HG03432 (cell line): Measurements from ENCODE around the gene NCKAP5.

Source experiments
- ATAC-seq: cut with Tn5 transposase; IDR thresholded peaks from one replicate; pipeline ENCODE4 v1.9.1; 2021; ENCODE audit warnings: mild to moderate bottlenecking, moderate library complexity; ENCODE audit not compliant: unreplicated experiment

The NCKAP5 gene

DNA sequence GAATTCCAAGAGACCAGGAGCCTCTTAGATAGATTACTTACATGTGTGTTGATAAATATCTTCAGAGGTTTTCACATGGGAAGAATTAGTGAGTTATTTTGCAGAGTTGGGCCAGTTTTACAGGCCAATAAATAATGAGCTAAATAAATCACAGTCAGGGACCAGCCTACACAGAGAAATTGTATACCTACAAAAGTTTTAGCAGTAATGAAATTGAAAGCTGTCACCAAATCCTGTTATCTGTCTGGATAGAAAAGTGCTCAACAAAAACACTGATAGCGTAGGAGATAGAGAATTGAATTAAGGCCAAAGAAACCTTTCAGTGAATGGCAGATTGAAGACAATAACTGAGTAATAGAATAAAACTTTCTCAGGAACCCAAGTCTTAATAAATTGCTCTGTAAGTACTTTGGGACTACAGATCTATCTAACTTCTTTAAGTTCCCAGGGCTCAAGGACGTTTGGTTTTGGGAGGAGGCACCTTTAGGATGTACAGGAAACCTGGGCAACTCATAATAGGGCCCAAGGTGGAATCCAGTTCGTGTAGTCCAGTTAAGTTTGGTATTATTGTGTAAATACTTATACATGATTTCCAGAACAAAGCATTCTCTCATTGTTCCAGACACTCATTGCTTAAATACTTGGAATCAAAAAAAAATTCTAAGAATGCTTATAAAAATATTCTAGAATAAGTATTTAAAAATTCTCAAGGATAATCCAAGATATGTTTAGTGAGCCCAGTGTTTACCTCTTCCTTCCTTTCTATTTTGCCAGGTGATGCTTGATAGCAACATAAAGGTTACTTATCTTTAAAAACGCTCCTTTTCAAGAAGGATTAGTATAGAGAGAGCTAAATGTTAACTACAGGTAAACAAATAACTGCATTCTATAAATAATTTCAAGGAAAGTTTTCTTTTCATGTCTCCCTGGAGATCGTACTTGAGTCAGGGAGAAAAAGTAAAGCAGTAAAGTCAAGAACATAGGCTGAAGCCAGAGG lies 134.5 kb downstream of the NCKAP5 start:
- ATAC-seq, result no peak

DNA sequence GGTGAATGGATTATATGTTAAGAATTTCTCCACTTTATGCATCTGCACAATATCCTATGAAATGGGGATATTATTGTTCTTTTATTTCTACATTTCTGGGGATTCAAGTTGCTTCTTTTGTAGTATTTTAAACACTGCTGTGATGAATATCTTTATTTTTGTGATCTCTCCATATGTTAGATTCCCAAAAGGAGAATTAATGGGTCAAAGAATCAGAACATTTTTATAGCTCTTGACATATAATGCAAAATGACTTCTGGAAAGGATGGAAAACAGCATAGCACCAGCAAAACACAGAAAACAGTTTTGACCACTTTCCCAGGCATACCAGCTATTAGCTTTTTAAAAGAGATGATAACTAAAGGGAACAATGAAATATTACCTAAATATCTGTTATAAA lies 135.5 kb downstream of the NCKAP5 start:
- ATAC-seq, result no peak

DNA sequence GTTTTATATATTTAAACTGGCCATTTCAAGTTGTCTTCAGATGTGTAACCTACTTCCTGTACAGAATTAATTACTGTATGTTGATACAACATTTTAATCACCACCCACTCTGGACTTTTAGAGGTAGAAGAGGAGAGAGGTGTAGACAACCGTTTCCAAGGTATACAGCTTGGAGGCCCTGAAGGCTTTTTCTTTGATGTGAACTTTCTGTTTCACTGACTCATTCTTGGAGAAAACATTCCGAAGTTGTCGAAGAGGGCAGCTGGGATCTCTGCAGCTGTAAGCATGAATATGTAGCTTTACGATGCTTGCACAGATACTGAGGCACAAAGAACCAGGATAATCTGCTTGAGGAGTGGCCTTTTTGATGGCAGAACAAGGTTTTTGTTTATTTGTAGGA lies 137.0 kb downstream of the NCKAP5 start:
- ATAC-seq, result no peak

DNA sequence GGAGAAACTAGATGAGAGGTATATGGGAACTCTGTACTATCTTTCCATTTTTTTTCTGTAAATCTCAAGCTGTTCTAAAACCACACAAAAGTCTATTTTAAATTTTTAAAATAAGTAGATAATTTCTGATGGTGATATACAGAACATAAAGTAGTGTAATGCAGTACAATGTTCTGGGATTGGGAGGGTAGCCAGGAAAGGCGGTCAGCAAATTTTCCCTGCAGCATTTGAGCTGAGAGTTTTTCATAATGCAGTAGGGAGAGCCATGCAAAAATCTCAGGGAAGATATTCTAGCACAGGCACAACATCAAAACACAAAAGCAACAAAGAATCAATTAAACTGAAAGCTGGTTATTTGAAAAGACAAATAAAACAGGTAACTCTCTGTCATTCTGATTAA lies 141.5 kb downstream of the NCKAP5 start:
- ATAC-seq, result no peak

DNA sequence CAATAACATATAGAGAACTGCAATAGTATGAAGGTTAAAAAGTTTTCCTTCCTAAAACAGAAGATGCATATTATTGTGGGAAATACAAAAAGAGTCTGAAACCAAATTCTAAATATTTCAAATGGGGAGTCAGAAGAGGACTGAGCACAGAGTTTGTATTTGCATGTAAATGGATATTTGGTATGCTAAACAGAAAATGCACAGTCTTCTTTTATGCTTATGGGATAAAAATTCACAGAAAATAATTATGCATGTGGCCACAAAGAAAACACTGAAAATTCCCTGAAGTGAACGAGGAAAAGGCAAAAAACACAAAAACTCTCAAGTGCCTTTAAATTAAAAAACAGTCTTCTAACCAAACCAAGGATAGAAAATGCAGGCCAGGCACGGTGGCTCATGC lies 142.7 kb downstream of the NCKAP5 start:
- no peak for ATAC-seq

DNA sequence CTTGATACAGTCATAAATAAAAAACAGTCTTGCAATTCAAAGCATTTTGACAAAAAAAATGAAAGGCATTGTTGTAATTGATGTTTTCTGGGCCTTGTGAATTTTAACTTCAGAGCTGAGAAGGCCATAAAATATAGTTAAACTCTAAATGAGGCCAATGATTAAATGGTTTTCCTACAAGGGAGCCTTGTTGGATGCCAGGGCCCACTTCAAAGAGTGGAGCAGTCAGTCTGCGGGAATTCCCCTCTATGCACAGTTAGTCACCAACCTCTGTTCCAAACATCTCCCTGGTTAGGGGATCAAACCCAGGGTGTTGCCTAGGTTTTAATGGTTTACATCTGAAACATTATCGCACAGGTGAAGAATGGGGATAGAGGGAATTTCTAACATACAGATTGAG lies 143.4 kb downstream of the NCKAP5 start:
- ATAC-seq, result no peak

DNA sequence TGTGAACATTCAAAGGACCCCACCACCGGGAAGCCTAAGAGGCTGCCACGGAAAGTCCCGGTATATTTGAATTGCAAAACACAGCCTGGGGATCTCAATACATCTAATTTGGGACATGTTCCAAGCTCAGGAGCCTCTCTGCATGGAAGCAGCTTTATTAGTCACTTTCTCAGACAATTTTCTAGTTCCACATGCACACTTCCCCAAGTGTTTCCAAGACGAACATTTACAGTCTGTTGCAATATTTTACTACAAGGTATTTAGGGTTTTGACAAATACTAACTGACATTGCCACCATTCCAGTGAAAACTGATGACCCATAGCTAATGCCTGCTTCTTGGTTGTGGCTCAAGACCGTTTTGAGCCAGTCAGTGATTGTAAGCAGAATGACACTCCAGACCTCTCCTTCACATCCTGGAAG lies 145.3 kb downstream of the NCKAP5 start:
- ATAC-seq, result no peak

DNA sequence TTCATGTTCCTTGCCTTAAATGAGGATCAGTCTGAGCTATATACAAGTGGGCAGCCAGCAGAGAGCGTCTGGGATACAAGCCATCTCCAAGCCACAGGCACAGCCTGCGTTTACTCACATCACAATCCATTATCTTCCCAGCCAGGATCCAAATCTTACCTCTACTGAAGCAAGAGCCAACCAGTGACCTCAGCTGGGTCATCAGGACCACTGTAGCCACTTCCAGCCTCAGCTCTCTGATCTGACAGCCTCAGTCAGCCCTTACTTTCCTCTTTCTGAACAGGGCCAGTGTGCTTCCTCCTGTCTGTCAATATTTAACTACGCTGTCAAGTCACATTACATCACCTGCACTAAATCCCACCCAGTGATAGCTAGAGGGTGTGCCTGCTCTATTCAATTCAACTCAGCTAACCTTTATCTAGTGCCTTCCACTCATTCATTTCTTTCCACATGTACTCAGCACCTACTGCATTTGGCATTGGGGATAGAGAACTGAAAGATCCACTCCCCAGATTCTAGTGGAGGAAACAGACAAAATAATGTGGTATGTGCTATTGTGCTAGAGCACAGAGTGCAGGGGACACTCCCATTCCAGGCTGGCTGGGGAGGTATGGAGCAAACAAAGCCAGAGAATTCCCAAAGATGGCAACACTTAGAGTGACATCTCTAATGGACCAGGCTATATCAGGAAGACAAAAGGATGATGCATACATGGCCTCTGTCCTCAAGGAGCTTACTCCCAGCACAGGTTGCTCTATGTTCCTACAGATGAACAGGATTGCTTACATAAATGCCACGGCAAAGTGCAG lies 146.5 kb downstream of the NCKAP5 start:
- ATAC-seq, result peak; percentile 92

DNA sequence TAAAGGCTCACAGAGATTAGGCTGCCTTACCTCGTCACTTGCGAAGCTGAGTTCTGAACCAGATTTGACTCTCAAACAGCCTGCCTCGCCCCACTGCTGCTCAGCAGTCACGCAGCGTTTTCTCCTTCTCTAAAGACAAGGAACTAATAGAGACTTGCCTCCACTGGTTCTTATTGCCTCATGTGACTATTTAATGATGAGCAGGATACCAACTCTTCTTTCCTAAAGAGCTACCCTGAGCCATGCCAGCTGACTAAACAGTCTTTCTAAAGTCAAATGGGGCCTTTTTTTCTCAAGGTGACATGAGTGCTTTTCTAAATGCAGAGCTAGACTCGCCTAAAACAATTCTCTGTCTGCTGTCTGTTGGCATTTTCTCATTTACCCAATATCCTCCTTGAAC lies 147.5 kb downstream of the NCKAP5 start:
- ATAC-seq, result no peak

DNA sequence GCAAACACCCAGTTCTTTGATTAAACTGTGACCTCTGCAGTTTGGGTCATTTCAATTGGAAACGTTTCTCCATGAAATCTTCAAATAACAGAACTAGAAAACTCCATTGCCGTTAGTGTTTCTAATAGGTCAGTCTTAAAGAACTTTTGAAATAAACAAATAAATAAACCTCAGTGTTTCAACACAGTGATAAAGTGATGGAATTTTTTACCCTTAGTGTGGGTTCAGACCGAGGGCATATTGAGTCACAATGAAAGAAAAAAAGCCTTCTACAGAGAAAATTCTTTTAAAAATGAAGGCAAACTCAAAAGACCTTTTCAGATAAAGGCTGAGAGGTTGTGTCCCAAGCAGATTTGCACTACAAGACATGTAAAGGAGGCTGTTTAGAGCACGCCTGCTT lies 149.6 kb downstream of the NCKAP5 start:
- ATAC-seq, result no peak

DNA sequence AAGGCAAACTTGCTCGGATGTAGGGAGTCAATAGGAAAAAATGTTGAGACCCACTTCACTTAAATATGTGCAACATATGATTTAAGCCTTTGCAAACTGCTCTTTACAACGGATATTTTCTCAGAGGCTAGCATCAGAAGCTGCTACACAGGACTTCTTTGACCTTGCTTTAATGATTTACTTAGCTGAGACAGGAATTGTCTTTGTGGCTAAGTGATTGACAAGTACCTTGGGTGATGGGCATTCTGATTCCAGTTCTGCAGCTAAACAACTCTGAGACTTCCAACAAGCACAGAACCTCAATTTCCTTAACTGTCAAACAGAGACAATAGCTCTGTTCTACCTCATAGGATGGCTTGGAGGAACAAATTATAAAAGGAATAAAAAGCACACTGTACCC lies 150.2 kb downstream of the NCKAP5 start:
- peak; percentile 48 for ATAC-seq

DNA sequence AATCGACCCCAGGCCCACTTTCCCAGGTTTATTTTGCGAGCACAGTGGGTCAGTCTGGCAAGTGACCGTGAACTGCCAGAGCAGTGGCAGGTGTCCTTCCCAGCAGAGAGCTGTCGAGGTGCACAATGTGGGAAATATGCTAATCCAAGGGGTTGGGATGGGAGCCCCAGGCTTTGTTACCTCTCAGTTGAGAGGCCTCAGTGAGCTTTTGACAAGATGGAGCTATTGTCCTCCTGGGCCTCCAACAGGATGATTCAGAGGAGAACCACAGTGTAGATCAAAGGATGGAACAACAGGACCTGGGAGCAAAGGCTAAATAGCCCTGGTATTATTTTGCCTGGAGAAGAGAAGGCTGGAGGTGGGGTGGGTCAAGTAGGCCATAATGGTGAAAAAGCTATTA lies 150.8 kb downstream of the NCKAP5 start:
- no peak for ATAC-seq

DNA sequence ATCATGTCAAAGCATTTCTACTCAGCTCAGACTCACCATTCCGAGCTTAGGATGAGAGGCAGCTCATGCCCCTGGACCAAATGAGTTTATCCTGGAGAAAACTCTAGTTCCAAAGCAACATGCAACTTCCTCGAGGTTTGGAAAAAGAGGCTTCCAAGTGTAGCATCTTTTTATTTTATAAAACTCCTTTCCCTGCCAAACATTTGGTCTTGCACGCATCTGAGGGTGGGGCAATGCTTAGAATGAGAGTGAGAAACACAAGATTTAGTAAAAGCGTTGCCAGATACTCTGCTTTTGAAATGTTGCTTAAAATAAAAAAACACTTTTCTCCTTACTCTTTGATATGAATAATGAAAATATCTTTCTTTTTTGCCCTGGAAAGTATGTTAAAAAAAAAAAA lies 151.5 kb downstream of the NCKAP5 start:
- ATAC-seq, result no peak

DNA sequence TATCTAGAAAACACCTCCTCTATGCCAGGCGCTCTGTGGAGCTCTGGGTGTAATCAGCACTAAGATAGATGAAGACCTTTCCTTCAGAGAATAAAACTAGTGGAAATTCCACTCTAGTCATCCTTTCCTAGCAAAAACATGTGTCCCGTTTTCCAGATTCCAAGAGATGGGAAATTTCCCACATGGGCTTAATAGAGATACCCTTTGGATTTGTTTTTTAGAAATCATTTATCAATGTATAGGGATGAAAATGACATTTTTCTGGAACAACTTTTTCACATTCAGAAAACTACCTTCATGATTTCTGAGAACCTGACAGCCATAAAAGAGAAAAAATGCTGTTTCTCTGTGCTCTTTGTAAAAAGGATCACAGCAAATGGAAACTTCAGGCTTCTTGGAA lies 152.1 kb downstream of the NCKAP5 start:
- ATAC-seq, result no peak

DNA sequence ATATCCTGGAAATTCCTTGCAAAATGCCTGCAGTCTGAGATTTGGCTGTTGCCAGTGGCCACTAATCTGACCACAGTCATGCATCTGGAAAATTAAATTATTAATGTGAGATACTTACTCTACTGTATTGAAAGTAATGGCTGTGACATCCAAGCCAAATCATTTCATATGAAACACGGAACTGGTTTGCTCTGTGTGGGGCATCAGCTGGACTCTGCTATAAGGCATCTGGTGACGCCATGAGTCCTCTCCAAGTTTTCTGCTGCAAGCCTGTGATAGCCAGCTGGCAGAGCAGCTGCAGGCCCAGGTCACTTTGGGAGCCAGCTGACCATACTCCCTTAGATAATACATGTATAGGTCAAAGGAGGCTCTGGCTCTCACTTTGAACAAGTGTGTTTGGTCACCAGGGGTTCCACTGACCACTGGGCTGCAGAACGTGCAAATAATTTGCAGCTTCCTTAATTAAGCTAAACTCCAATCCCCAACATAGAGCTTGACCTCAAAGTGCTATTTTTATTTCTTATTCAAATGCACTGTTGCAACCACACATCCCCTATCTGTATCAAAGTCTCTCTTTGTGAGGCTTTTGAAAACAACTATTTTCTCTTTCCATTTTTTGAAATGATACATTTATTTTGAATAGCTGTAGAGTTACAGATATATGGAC lies 152.9 kb downstream of the NCKAP5 start:
- ATAC-seq, result no peak

DNA sequence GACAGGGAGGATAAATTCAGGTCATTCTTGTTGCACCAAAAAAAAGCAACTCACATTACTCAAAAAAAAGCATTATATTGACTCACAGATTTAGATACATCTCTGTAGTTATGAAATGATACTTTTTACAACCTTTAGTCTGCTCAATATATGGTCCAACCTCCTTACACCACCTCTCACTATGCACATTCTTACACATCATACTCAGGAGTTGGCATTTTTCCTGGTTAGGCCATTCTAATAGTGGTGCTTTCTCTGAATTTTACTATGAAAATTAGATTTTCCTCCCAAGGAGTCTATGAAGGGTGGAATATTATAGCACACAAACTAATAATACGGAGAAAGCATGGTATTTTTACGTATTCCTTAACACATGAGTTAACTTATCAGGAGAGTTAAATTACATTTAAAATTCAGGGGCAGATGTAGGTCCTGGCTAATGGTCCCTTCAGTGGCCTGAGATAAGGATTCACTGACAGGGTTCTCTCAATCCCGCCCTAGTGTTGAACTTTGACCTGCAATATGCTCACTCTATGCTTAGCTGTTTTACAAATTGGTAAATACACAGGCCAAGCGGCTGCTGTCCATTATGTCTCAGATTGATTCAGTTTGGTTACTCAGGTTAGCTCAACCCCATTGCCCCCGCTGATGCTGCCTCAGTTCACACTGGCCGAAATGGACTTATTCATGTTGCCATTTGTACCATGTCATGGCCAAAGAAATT lies 153.6 kb downstream of the NCKAP5 start:
- ATAC-seq, result no peak

DNA sequence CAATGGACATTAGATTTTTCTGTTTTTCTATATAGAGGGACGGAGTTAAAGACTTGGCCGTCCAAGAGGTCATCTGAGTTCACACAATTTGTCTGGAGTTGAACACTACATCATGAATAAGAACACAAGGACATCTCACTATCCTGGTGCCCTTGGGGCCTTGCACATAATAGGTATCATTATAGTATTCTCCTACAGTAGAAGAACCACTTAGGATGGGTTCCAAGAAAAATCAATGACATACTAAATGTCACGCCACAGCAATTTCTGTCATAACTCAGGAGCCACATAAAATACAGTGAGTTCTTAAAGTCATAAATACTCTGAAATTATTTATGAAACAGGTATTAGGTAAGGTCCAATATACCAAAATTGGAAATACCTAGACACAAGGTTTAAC lies 154.4 kb downstream of the NCKAP5 start:
- ATAC-seq, result no peak

DNA sequence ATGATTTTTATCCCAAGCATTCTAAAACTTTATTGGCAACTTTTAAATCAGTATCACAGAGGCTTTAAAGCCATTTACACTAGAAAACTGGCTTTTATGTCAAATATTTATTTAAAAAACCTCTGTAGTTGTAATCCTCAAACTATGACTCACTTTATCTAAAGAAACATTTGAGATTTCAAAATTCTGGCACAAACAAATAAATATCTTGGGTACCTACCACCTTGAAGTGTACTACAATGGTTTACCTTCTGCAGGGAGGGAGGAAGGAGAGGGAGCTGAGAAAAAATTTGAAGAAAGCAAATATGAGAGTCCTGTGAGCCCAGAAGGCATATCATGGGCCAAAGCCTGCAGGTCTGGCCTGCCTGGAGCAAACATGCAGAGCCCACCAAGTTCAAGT lies 155.6 kb downstream of the NCKAP5 start:
- ATAC-seq, result no peak

DNA sequence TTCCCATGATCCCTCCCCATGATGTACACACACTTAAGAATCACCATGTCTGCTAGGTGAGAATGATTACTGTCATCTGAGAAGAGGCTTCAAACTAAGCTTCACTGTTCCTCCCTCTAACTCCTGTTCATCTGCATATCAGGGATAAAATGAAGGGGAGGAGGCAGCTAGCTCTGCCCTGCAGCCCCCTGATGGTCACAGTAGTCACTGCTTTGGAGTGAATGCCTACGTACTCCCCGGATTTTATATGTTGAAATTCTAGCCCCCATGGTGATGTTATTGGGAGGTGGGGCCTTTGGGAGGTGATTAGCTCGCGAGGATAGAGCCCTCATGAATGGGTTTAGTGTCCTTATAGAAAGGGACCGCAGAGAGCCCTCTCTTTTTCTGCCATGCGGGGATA lies 156.4 kb downstream of the NCKAP5 start:
- no peak for ATAC-seq

DNA sequence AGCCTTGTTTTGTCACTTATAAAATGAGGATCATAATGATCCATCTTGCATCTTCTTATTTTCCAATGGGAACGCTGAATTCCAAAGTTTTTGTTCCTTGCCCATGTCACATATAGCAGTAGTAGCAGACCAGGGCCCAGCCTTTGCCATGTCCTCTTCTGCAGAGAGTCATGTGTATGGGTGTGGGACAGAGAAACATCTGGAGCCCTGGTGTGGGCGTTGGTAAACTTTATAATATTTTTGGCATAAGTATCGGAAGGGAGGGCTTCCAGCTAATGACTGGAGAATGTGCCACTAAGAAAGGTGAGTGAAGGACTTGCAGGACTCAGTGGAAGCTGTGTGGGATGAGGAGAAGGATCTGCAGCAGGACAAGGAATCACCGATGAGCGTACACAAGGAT lies 157.2 kb downstream of the NCKAP5 start:
- no peak for ATAC-seq
